Omental fat pad (tissue), 4 donors: ENCODE data around the gene DOCK2. TPM values are rescaled to one million over a fixed set of nuclear protein-coding genes. Genes with fewer than 3 reads are reported as not detected.

Source experiments
- ATAC-seq: fragments of 150-250 bp; one replicate; pipeline ENCODE4 v1.9.1; 2016; ENCODE audit warnings: mild to moderate bottlenecking, moderate library complexity; ENCODE audit not compliant: low FRiP score
- DNase-seq: peaks from one replicate; pipeline ENCODE4 v3.0.0-alpha.2; 2019; ENCODE audit warnings: low spot score
- CTCF ChIP-seq, 3 donors: fragments of 450-650 bp; IDR thresholded peaks; one replicate each; pipeline ENCODE4 v1.5.1; 2016 to 2017; ENCODE audit warnings: antibody characterized with exemption in 3 of 3, mild to moderate bottlenecking in 3 of 3, moderate library complexity in 2 of 3
- total RNA-seq, 4 donors: library from RNA; depleted of rRNA; stranded (reverse); fragments of >200 nt; gene quantifications; one replicate each; pipeline ENCODE4 v1.1.0, GENCODE V29; 2016

DOCK2 gene
- total RNA-seq, 4 donors from 2014 or later = 28.4 to 55.6 (median 41.3) TPM

- no peak for DNase-seq
- no peak for TF ChIP-seq CTCF (IDR thresholded peaks at IDR 0.05)
- no peak for ATAC-seq
Observed at GRCh38 chr5:169956126-169956525, 319.1 kb downstream of the DOCK2 start.

DNA sequence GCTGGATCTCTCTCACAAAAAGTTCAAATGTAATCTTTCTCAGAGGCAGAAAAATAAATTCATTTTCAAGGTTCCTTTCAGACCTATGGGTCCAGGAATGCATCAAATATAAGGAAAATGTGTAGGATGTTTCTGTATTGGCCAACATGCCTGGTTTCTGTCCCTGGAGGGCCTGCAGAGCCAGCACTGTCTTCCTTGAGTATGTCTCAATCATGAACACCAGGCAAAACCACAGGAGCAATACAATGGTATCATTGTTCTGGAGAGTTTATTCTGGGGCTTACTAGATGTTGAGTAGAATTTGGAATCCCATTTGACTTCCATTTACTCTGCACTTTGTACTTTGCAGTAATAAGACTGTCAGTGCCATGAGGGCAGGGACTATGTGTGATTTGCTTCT is 319.7 kb downstream of the DOCK2 start:
- ATAC-seq (no peak), DNase-seq (no peak)
- TF ChIP-seq CTCF (IDR thresholded peaks at IDR 0.05) = no peak

DNA sequence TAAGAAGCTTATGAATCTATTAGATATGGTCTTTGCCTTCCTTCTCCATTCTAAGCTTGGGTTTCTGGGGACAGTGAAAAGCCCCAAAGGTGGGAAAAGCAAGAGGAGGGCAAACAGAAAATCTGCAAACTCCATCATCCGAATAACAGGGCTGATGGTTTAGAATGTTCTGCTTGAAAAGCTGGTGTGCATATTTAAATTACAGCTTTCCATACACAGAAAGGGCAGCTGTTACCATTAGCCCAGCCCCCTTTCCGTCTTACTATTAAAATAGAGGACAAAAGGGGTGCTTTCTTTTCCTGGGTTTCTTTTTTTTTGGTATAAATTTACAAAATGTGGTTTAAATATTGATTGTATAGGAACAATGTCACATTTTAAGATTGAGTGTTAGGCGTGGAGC is 321.2 kb downstream of the DOCK2 start:
- TF ChIP-seq CTCF (IDR thresholded peaks at IDR 0.05) = no peak
- DNase-seq = no peak
- no peak for ATAC-seq

DNA sequence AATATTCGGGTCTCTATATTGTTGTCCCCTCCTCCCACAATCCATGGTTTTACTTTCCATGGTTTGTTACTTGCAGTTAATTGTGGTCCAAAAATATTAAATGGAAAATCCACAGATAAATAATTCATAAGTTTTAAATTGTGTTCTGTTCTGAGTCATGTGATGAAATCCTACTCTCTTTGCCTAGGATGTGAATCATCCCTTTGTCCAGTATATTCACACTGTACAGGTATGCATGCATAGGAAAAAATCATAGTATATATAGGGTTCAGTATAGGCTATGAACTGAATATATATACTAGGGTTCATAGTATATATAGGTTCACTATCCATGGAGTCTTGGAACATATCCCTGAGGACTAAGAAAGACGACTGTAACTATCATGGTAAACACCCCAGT is 323.6 kb downstream of the DOCK2 start:
- no peak for DNase-seq
- ATAC-seq = no peak
- no peak for TF ChIP-seq CTCF (IDR thresholded peaks at IDR 0.05)

DNA sequence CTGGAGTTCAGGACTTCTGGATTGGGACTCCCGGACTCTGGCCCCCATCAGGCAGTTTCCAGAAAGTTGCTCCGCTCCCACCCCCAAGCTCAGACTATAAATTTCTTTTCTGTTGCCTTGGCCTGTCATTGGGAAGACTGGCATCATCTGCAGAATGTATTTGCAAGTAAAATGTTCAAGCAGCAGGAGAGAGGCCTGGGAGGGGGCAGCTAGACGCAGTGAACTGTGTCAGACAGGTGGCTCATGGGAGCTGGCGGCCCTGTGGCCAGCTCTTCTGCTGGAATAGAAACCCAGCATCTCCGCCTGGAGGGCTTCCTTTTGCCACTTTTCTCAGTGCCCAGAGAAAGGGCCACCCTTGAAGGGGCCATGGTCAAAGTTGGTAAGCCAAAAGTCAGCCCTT is 327.2 kb downstream of the DOCK2 start:
- ATAC-seq (no peak), DNase-seq (no peak)
- TF ChIP-seq CTCF (IDR thresholded peaks at IDR 0.05) = no peak

DNA sequence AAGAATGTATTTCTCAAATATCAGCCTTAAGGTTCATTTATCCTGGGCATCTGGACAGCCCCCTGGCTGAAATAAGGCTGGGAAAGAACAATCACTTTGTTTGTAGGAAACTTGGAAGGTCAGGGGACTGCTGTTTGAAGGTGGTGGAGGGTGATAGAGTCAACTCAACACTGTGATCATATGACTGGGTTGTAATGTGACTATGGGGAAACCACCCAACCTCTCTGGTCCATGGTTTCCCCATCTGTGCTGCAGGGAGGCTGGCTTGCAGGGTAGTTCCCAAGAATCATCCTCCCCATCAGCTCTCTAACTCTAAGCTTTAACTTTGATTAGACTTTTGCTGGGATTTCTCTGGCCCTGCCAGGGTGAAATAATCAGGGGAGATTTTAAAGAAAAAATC is 333.3 kb downstream of the DOCK2 start:
- no peak for ATAC-seq

More for the DNA sequence above, 333.3 kb downstream of the DOCK2 start:
- DNase-seq = no peak
- no peak for TF ChIP-seq CTCF (IDR thresholded peaks at IDR 0.05)
